Astrocyte (in vitro differentiated cells and primary cell): ENCODE measurements around the gene FAM53B. TPM values are rescaled to one million over a fixed set of nuclear protein-coding genes. Genes with fewer than 3 reads are reported as not detected.

ENCODE experiments used
- DNase-seq: peaks from one replicate; pipeline ENCODE4 v3.0.0-alpha.2; 2010; ENCODE audit warnings: low read depth
- FAIRE-seq: peaks from 2 replicates; lab custom pipeline; 2011; peaks lifted over from hg19 to GRCh38; lab: Jason Lieb, UNC
- H2AFZ ChIP-seq: 2 replicates; pipeline ENCODE4 v1.6.0; 2012; ENCODE audit warnings: low read depth, low read length, inconsistent platforms
- H3K27ac ChIP-seq: 2 replicates; pipeline ENCODE4 v1.5.1; 2011; ENCODE audit warnings: low read depth, low read length, inconsistent platforms
- H3K27me3 ChIP-seq: 2 replicates; pipeline ENCODE4 v1.6.0; 2011; ENCODE audit warnings: low read length, inconsistent platforms; ENCODE audit not compliant: insufficient read depth
- H3K36me3 ChIP-seq: 2 replicates; pipeline ENCODE4 v1.5.1; 2011; ENCODE audit warnings: low read length, inconsistent platforms; ENCODE audit not compliant: insufficient read depth
- H3K4me1 ChIP-seq: 2 replicates; pipeline ENCODE4 v1.5.1; 2011; ENCODE audit warnings: low read length, inconsistent platforms; ENCODE audit not compliant: insufficient read depth
- H3K4me2 ChIP-seq: 2 replicates; pipeline ENCODE4 v1.6.0; 2012; ENCODE audit warnings: low read length, inconsistent platforms
- H3K4me3 ChIP-seq: 2 replicates; pipeline ENCODE4 v1.5.1; 2011; ENCODE audit warnings: low read depth, mild to moderate bottlenecking, low read length, inconsistent platforms; ENCODE audit not compliant: insufficient read depth
- H3K79me2 ChIP-seq: 2 replicates; pipeline ENCODE4 v1.6.0; 2012; ENCODE audit warnings: mild to moderate bottlenecking, low read length, inconsistent platforms; ENCODE audit not compliant: insufficient read depth
- H3K9ac ChIP-seq: 2 replicates; pipeline ENCODE4 v1.6.0; 2012; ENCODE audit warnings: mild to moderate bottlenecking, low read length, inconsistent platforms
- H3K9me3 ChIP-seq: 2 replicates; pipeline ENCODE4 v1.5.1; 2012; ENCODE audit warnings: low read depth, mild to moderate bottlenecking, low read length, inconsistent platforms; ENCODE audit not compliant: insufficient read depth
- H4K20me1 ChIP-seq: 2 replicates; pipeline ENCODE4 v1.6.0; 2012; ENCODE audit warnings: low read length, inconsistent platforms; ENCODE audit not compliant: insufficient read depth
- H3K27ac Mint-ChIP-seq: one replicate; pipeline ENCODE4 v1.8.0; 2021; ENCODE audit warnings: mild to moderate bottlenecking, mixed read lengths; ENCODE audit not compliant: unreplicated experiment
- H3K27me3 Mint-ChIP-seq: one replicate; pipeline ENCODE4 v1.8.0; 2021; ENCODE audit warnings: low read depth, mixed read lengths; ENCODE audit not compliant: unreplicated experiment
- H3K36me3 Mint-ChIP-seq: one replicate; pipeline ENCODE4 v1.8.0; 2021; ENCODE audit warnings: low read depth, mixed read lengths; ENCODE audit not compliant: unreplicated experiment
- H3K4me1 Mint-ChIP-seq: one replicate; pipeline ENCODE4 v1.8.0; 2021; ENCODE audit warnings: low read depth, mixed read lengths; ENCODE audit not compliant: unreplicated experiment
- H3K4me3 Mint-ChIP-seq: one replicate; pipeline ENCODE4 v1.8.0; 2021; ENCODE audit warnings: mild to moderate bottlenecking, moderate library complexity, mixed read lengths; ENCODE audit not compliant: unreplicated experiment
- H3K9me3 Mint-ChIP-seq: one replicate; pipeline ENCODE4 v1.8.0; 2021; ENCODE audit warnings: mild to moderate bottlenecking, mixed read lengths; ENCODE audit not compliant: unreplicated experiment
- CTCF ChIP-seq: IDR thresholded peaks from 2 replicates; pipeline ENCODE4 v1.5.1; 2011; ENCODE audit warnings: low read depth, mild to moderate bottlenecking, inconsistent platforms, low read length, moderate library complexity; ENCODE audit not compliant: insufficient read depth
- EZH2 ChIP-seq: IDR thresholded peaks from 2 replicates; pipeline ENCODE4 v1.6.1; 2012; ENCODE audit warnings: mild to moderate bottlenecking, low read length, inconsistent platforms; ENCODE audit not compliant: insufficient read depth
- total RNA-seq: library from RNA; stranded (reverse); gene quantifications from 2 replicates; pipeline ENCODE4 v1.2.1, GENCODE V29; 2021

The FAM53B gene
- total RNA-seq, 1 donor from 2014 or later = 12.9 TPM

- DNase-seq (no peak), FAIRE-seq (no peak)
- Histone ChIP-seq H3K79me2 (no peaks in the 10 kb centered on the region), H3K4me2 (no peak overlapping the region), H3K4me1 (no peaks in the 10 kb centered on the region), H3K9me3 (no peaks in the 10 kb centered on the region), H2AFZ (no peak overlapping the region), H3K4me3 (no peak overlapping the region), H3K36me3 (peaks cover 42% of the 10 kb centered on the region), H3K9ac (no peak overlapping the region), H4K20me1 (no peaks in the 10 kb centered on the region), H3K27me3 (no peaks in the 10 kb centered on the region), H3K27ac (no peak overlapping the region)
- Mint-ChIP-seq H3K27me3 (no peaks in the 10 kb centered on the region), H3K4me1 (peaks cover 2% of the 10 kb centered on the region), H3K4me3 (no peak overlapping the region), H3K27ac (no peak overlapping the region), H3K9me3 (no peaks in the 10 kb centered on the region), H3K36me3 (peaks cover 2% of the 10 kb centered on the region)
- TF ChIP-seq CTCF (no peak), EZH2 (no peak)
Observed at GRCh38 chr10:124756156-124756903, 12.2 kb upstream of the FAM53B start.

DNA sequence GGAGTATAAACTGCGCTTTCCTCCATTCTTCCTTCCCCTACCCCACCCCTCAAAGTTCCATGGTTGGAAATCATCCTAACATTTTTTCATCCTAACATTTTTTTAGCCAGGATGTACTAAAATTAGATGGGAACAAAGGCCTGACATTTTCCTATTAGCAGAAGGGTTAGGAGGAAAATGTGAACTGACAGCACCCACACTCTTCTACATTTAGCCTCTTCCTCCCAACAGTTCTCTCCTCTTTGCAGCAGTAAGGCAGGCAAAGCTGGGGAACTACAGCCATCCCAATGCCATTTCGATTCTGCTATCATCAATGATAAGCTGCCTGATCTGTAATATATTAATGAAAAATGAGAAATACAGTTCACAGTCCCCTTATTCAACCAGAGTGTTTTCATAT lies 11.4 kb upstream of the FAM53B start:
- no peak overlapping the region for H3K27ac Mint-ChIP-seq
- H3K27me3 Mint-ChIP-seq = no peaks in the 10 kb centered on the region

More for the DNA sequence above, 11.4 kb upstream of the FAM53B start:
- Histone ChIP-seq H3K27ac (no peak overlapping the region), H4K20me1 (no peaks in the 10 kb centered on the region), H3K4me1 (no peaks in the 10 kb centered on the region), H3K9me3 (no peaks in the 10 kb centered on the region), H3K4me2 (no peak overlapping the region), H3K27me3 (no peaks in the 10 kb centered on the region), H3K79me2 (no peaks in the 10 kb centered on the region), H3K36me3 (peaks cover 38% of the 10 kb centered on the region), H3K9ac (no peak overlapping the region), H3K4me3 (no peak overlapping the region), H2AFZ (no peak overlapping the region)
- FAIRE-seq = no peak
- Mint-ChIP-seq H3K4me3 (no peak overlapping the region), H3K9me3 (no peaks in the 10 kb centered on the region), H3K36me3 (peaks cover 2% of the 10 kb centered on the region), H3K4me1 (peaks cover 2% of the 10 kb centered on the region)
- TF ChIP-seq EZH2 = no peak
- no peak for TF ChIP-seq CTCF
- DNase-seq = no peak
